ENCODE results near the gene ALDH2.
"Not testable (repeated sequence)": the region's sequence is repeated elsewhere in the genome, so short reads cannot be mapped to it uniquely, and the experiment has no call there.

Gene ALDH2

GRCh38 chr12:111766608-111767361, at the start of gene ALDH2:
ALDH2 (plus strand) TSS chr12:111766933; CDS start chr12:111766983, 50 bp downstream.
- peak; percentile 25 for DNase-seq

DNA sequence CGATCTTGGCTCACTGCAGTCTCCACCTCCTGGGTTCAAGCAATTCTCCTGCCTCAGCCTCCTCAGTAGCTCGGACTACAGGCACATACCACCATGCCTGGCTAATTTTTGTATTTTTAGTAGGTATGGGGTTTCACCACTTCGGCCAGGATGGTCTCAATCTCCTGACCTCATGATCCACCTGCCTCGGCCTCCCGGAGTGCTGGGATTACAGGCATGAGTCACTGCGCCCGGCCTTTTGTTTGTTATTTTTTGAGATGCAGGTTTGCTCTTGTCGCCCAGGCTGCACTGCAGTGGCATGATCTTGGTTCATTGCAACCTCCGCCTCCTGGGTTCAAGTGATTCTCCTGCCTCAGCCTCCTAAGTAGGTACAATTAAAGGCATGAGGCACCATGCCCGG, 47.4 kb upstream of the ALDH2 start:
- not testable (repeated sequence) for DNase-seq

GRCh38 chr12:111720457-111720856, 46.3 kb upstream of the ALDH2 start:
- no peak for DNase-seq

DNA sequence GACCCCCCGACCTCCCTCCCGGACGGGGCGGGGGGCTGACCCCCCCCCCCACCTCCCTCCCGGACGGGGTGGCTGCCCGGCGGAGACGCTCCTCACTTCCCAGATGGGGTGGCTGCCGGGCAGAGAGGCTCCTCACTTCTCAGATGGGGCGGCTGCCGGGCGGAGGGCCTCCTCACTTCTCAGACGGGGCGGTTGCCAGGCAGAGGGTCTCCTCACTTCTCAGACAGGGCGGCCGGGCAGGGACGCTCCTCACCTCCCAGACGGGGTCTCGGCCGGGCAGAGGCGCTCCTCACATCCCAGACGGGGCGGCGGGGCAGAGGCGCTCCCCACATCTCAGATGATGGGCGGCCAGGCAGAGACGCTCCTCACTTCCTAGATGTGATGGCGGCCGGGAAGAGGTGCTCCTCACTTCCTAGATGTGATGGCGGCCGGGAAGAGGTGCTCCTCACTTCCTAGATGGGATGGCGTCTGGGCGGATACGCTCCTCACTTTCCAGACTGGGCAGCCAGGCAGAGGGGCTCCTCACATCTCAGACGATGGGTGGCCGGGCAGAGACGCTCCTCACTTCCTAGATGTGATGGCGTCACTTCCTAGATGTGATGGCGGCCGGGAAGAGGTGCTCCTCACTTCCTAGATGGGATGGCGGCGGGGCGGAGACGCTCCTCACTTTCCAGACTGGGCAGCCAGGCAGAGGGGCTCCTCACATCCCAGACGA, 42.9 kb upstream of the ALDH2 start:
- DNase-seq: not testable (repeated sequence)

GRCh38 chr12:111728795-111729194, 37.9 kb upstream of the ALDH2 start:
- DNase-seq: no peak

DNA sequence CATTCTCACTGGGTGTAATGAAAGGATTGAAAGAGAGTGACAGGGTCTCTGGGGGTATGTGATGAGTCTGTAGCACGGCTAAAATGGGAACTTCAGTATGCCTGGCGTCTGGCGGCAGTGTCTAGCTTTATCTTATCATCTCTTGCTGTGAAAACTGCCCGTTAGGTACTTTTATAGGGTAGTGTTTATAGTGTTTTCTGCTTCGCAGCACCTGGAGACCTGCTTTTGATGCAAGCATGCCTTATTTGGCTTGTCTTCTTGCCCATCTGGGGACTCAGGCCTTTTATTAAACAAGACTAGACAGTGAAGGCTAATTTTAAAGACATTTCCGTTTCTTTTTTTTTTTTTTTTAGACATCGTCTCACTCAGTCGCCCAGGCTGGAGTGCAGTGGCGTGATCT, 36.3 kb upstream of the ALDH2 start:
- no peak for DNase-seq

DNA sequence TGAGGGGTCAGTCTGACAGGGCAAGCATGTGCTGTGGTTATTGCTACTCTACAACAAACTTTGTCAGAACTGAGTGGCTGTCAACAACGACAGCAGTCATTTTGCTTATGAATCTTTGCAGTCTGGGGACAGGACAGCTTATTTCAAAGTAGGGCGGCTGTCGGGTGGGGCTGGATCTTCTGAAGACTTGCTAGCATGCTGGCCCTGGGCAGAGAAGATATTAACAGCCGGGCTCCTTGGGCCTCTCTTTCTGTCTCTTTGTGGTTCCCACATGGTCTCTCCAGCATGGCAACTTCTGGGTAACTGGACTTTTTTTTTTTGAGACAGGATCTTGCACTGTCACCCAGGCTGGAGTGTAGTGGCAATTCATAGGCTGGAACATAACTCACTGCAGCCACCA, 33.9 kb upstream of the ALDH2 start:
- no peak for DNase-seq

DNA sequence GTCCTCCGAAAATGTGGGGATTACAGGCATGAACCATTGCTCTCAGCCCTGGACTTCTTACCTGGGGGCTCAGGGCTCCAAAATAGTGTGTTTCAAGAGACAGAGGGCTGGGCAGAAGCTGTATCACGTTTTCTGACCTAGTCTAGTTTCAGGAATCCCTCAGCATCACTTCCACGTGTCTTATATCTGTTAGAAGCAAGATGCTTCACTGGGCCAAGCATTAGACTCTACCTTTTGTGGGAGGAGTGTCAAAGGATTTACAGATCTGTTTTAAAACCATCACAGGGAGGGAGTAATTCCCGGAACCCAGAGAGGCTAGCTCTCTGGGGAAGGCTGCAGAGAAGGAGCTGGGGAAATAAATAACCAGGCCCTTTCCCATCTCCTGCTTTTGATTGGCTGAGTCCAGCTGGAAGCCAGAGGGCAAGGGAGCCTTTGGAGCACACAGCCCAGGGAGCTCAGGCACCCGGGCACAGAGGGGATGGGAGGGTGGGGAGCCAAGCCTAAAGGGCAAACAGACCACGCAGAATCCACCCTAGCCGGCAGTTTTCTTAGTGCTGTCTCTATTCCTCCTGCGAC, 33.3 kb upstream of the ALDH2 start:
- DNase-seq: no peak

DNA sequence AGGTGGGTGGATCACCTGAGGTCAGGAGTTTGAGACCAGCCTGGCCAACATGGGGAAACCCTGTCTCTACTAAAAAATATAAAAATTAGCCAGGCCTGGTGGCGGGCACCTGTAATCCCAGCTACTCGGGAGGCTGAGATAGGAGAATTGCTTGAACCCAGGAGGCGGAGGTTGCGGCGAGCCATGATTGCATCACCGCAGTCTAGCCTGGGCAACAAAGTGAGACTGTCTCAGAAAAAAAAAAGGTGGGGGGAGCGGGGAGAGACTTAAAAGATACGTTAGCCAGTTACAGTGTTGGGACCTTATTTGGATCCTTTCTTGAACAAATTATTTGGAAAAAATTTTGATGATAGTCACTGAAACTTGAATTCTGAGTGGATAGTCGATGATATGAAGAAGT, 27.2 kb upstream of the ALDH2 start:
- DNase-seq: not testable (repeated sequence)

DNA sequence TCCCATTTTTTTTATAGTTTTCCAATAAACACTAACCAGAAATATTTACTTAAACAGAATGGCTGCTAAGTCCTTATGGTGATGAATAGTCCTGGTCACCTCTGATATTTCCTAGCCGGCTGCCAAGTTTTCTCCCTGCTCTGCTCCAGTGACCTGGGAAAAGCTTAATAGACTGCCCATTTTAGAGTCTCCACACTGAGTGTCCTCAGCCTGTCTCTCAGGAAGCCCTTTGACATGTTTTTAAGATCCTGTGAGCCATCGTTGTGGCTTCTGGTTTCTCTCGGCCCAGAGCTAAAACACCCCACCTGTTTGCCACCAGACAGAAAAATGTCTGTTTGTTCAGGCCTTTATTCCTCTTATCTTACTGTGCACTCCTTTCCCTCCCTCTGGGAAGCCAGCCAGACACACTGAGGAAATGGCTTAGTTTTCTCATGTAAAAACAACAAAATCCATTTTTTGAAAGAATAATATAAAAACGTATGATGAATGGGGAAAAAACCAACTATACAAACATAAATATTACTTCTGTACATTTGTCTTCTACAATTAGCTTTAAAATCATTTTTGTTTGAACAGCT, 25.4 kb upstream of the ALDH2 start:
- DNase-seq: no peak

DNA sequence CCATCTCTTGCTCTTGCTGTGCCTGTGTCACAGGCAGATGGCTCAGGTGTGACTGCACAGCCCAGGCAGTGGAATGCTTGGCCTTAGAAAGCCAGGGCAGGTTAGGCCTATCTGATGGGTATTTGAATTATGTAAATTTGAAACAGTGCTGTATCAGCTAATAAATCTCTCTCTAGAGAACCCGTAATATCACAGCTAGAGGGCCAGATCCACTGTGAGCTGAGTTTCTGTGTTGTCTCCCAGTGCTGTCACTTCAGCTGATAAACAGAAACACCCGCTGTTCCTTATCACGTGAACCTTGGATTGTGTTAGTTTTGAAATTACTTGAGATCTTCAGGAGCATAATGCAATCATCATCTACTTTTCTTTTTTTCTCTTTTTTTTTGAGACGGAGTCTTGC, 21.5 kb upstream of the ALDH2 start:
- no peak for DNase-seq

DNA sequence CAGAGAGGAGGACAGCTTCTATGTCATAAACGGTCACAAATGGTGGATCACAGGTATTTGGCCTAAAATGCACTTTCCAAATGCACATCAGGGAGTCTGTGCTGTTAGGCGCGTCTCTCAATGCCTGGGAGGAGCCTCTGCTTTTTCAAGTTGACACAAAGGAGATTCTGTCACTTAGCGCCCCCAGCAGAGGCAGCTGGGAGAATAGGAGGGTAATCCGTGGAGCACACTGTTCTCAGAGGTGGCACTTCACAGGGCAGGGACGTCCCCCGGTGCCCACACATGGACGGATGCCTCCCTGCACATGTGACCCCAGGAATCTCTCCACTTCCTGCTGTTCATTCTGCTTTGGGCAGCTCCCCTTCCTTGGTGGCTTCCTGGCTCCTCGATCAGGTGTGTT, 19.4 kb upstream of the ALDH2 start:
- no peak for DNase-seq

- no peak for DNase-seq
These were observed 18.5 kb upstream of the ALDH2 start for GRCh38 chr12:111748151-111748672.

DNA sequence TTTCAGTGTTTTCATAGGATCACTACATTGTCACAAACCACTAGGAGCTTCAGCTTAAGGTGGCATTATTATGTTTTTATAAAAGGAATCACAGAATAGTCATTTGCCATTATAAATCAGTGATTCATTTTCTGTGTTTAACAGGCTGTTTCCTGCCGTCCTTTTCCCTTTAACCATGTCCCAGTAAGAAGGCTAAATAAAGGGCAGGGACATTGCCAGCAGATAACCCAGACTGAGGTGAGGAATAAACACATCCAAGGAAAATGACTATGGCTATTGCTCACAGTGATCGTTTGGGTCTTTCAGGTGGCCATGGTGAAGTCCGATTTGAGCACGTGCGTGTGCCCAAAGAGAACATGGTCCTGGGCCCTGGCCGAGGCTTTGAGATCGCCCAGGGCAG, 17.9 kb upstream of the ALDH2 start:
- DNase-seq: no peak

- no peak for DNase-seq
These were observed 17.3 kb upstream of the ALDH2 start for GRCh38 chr12:111749391-111749790.

- DNase-seq: no peak
These were observed 13.4 kb upstream of the ALDH2 start for GRCh38 chr12:111753144-111753881.

- DNase-seq: no peak
These were observed 12.1 kb upstream of the ALDH2 start for GRCh38 chr12:111754671-111755070.

DNA sequence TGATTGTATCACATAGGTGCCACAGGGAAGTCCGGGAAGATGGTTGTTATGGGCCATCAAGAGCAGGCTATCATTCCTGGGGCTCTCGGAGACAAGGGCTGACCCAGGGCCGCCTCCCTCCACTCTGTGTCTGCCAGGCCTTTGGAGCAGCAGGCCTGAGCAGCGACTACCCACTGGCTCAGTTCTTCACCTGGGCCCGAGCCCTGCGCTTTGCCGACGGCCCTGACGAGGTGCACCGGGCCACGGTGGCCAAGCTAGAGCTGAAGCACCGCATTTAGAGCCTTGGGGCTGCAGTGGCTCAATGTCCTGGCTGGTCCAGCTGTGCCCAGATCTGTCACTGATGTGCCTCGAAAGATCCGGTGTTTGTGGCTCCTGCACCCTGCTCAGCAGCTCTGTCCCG, 10.5 kb upstream of the ALDH2 start:
- DNase-seq: no peak

GRCh38 chr12:111756681-111757080, 10.1 kb upstream of the ALDH2 start:
- DNase-seq: no peak

- DNase-seq: no peak
These were observed 9.2 kb upstream of the ALDH2 start for GRCh38 chr12:111757361-111758119.

GRCh38 chr12:111758120-111758561, 8.6 kb upstream of the ALDH2 start:
- DNase-seq: no peak

- DNase-seq: no peak
These were observed 7.5 kb upstream of the ALDH2 start for GRCh38 chr12:111759271-111759670.

Data from NCI-H2107 (cell line).